ENCODE measurements around the gene MEMO1. TPM values are rescaled to one million over a fixed set of nuclear protein-coding genes. Genes with fewer than 3 reads are reported as not detected.

MEMO1 gene
- total RNA-seq, 2 experiments from 2014 or later = 39.6 to 39.8 TPM

DNA sequence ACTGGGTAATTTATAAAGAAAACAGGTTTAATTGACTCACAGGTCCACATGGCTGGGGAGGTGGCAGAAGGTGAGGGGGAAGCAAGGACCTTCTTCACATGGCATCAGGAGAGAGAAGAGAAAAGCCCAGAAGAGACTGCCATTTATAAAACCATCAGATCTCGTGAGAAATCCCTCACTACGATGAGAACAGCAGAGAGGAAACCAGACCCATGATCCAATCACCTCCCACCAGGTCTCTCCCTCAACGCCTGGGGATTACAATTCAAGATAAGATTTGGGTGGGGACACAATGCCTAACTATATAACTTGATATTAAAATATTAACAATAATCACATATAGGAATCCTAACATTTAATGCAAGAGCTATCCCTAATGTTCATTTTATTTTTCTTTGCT, 31.8 kb downstream of the MEMO1 start:
- Histone ChIP-seq H3K4me3 (ENCODE audit: low read length) (no peak overlapping the region), H3K36me3 (ENCODE audit: insufficient read depth, low read length) (peaks cover 5% of the 10 kb centered on the region), H3K9me3 (ENCODE audit: control insufficient read depth in 1 of 2, insufficient read depth in 1 of 2, low read length in 2 of 2) (no peaks in the 10 kb centered on the region), H3K27me3 (ENCODE audit: control insufficient read depth in 1 of 2, insufficient read depth in 2 of 2, low read length in 2 of 2) (no peaks in the 10 kb centered on the region), H3K4me1 (ENCODE audit: insufficient read depth, low read length) (peaks cover 11% of the 10 kb centered on the region), H3K27ac (ENCODE audit: low read depth in 1 of 2, low read length in 2 of 2) (no peak overlapping the region)
- no peak overlapping the region for H3K4me3 Mint-ChIP-seq
- POLR2A ChIA-PET = interaction anchor here (0.5 kb wide), 1 partner anchor 187 kb away, joined by 5 read pairs; no protein-coding TSS in a partner anchor
- peaks cover 54% of the 10 kb centered on the region for H3K4me1 Mint-ChIP-seq (ENCODE audit: low read depth)
- TF ChIP-seq, protein P1, sequence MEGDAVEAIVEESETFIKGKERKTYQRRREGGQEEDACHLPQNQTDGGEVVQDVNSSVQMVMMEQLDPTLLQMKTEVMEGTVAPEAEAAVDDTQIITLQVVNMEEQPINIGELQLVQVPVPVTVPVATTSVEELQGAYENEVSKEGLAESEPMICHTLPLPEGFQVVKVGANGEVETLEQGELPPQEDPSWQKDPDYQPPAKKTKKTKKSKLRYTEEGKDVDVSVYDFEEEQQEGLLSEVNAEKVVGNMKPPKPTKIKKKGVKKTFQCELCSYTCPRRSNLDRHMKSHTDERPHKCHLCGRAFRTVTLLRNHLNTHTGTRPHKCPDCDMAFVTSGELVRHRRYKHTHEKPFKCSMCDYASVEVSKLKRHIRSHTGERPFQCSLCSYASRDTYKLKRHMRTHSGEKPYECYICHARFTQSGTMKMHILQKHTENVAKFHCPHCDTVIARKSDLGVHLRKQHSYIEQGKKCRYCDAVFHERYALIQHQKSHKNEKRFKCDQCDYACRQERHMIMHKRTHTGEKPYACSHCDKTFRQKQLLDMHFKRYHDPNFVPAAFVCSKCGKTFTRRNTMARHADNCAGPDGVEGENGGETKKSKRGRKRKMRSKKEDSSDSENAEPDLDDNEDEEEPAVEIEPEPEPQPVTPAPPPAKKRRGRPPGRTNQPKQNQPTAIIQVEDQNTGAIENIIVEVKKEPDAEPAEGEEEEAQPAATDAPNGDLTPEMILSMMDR (IDR thresholded peaks at IDR 0.05) = no peak
- H3K27ac Mint-ChIP-seq = no peak overlapping the region
- no peaks in the 10 kb centered on the region for H3K9me3 Mint-ChIP-seq
- intact Hi-C loops (cut with DNase I, micrococcal nuclease) = no loop called here
- H3K27me3 Mint-ChIP-seq = no peaks in the 10 kb centered on the region
- no peak for ATAC-seq (ENCODE audit: poor library complexity)
- CTCF ChIA-PET = interaction anchor here (0.6 to 0.9 kb wide), 2 partner anchors 76 to 115 kb away, joined by 3 read pairs; no protein-coding TSS in a partner anchor
- no peak for DNase-seq
- H3K36me3 Mint-ChIP-seq (ENCODE audit: low read depth) = peaks cover 8% of the 10 kb centered on the region

GRCh38 chr2:31978436-31978835, 32.4 kb downstream of the MEMO1 start:
- peaks cover 54% of the 10 kb centered on the region for H3K4me1 Mint-ChIP-seq (ENCODE audit: low read depth)
- H3K4me3 Mint-ChIP-seq = no peak overlapping the region
- H3K27me3 Mint-ChIP-seq = no peaks in the 10 kb centered on the region
- TF ChIP-seq, protein P1 (IDR thresholded peaks at IDR 0.05) = no peak
- no peaks in the 10 kb centered on the region for H3K9me3 ChIP-seq (ENCODE audit: control insufficient read depth in 1 of 2, insufficient read depth in 1 of 2, low read length in 2 of 2)
- intact Hi-C loops (cut with DNase I, micrococcal nuclease) = no loop called here
- H3K4me3 ChIP-seq (ENCODE audit: low read length) = no peak overlapping the region
- H3K27ac ChIP-seq (ENCODE audit: low read depth in 1 of 2, low read length in 2 of 2) = no peak overlapping the region
- peaks cover 11% of the 10 kb centered on the region for H3K4me1 ChIP-seq (ENCODE audit: insufficient read depth, low read length)
- CTCF ChIA-PET = interaction anchor here (0.6 to 0.9 kb wide), 2 partner anchors 76 to 115 kb away, joined by 3 read pairs; no protein-coding TSS in a partner anchor
- no peaks in the 10 kb centered on the region for H3K9me3 Mint-ChIP-seq
- H3K27me3 ChIP-seq (ENCODE audit: control insufficient read depth in 1 of 2, insufficient read depth in 2 of 2, low read length in 2 of 2) = no peaks in the 10 kb centered on the region
- DNase-seq = no peak
- H3K27ac Mint-ChIP-seq = no peak overlapping the region
- H3K36me3 Mint-ChIP-seq (ENCODE audit: low read depth) = peaks cover 4% of the 10 kb centered on the region
- peaks cover 5% of the 10 kb centered on the region for H3K36me3 ChIP-seq (ENCODE audit: insufficient read depth, low read length)
- ATAC-seq (ENCODE audit: poor library complexity) = no peak
- POLR2A ChIA-PET = no interaction called here

DNA sequence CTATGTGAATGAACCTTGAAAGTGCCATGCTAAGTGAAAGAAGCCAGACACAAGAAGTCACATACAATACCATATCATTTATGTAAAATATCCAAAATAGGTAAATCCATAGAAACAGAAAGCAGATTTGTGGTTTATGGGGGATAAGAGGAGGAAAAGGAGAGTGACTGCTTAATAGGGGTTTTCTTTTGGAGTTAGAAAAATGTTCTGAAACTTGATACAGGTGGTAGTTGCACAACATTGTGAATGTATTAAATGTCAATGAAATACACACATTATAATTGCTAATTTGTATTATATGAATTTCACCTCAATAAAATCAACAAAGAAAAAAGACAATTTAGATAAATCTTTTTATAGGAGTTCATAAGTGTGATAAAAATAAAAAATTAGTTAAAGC, 37.1 kb downstream of the MEMO1 start:
- no peak overlapping the region for H3K27ac ChIP-seq (ENCODE audit: low read depth in 1 of 2, low read length in 2 of 2)
- Mint-ChIP-seq H3K9me3 (no peaks in the 10 kb centered on the region), H3K4me3 (no peak overlapping the region), H3K27ac (no peak overlapping the region), H3K27me3 (no peaks in the 10 kb centered on the region), H3K4me1 (ENCODE audit: low read depth) (peaks cover 40% of the 10 kb centered on the region), H3K36me3 (ENCODE audit: low read depth) (peaks cover 6% of the 10 kb centered on the region)
- no peak overlapping the region for H3K4me3 ChIP-seq (ENCODE audit: low read length)
- no peaks in the 10 kb centered on the region for H3K36me3 ChIP-seq (ENCODE audit: insufficient read depth, low read length)
- TF ChIP-seq, protein P1 (IDR thresholded peaks at IDR 0.05) = no peak
- peaks cover 3% of the 10 kb centered on the region for H3K4me1 ChIP-seq (ENCODE audit: insufficient read depth, low read length)
- intact Hi-C loops (cut with DNase I, micrococcal nuclease) = no loop called here
- DNase-seq (no peak), ATAC-seq (ENCODE audit: poor library complexity) (no peak)
- ChIA-PET CTCF (no interaction called here), POLR2A (no interaction called here)
- no peaks in the 10 kb centered on the region for H3K27me3 ChIP-seq (ENCODE audit: control insufficient read depth in 1 of 2, insufficient read depth in 2 of 2, low read length in 2 of 2)
- H3K9me3 ChIP-seq (ENCODE audit: control insufficient read depth in 1 of 2, insufficient read depth in 1 of 2, low read length in 2 of 2) = no peaks in the 10 kb centered on the region
